ENCODE data around the gene ZNF862. TPM values are rescaled to one million over a fixed set of nuclear protein-coding genes. Genes with fewer than 3 reads are reported as not detected.
A peak's percentile ranks its signal among the peaks of the same experiment; 100 is the strongest.

ZNF862 gene
- total and polyA plus RNA-seq, 10 of the 15 experiments (the other 5 are each of a cell fraction or from before 2014, with no cell fraction given): 0.49 to 7.7 (median 3.5) TPM

DNA sequence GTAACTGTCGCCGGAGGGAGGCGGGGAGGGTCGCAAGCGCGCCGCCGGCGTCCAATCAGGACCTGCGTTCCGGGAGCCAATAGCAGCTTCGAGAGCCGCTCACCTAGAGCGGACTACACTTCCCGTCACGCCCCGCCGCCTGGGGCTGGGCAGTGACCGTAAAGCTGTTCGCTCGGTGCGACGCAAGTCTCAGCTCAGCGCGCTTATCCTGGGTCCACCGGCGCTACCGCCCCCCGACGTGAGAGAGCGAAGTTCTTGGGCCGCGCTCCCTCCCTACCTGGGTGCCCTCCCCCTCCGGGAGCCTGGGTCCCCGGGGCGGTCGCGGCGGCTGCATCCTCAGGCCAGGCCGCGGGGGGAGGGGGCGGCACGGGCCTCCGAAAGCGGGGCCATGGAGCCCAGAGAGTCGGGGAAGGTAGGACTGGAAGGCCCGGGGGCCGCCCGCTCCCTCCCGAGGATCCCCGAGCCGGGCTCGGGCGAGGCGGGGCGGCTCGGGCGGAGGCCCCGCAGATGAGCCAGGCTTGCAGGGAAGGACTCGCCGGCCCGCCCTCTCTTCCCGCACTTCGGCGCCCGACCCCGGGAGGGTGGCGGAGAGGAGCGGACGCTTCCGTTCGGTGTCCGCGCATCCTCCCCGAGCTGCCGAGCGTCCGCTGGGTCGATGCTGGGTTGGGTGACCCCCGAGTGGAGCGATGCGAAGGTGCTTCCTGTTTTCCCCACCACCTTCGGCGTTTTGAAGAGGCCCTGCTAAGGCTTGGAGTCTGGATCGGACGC is at the start of gene ZNF862 (continued):
- TF ChIP-seq CEBPZ (IDR thresholded peaks at IDR 0.05; ENCODE audit: low read depth, low read length): no peak
- no peak for TF ChIP-seq IRF5 (IDR thresholded peaks at IDR 0.05; ENCODE audit: borderline replicate concordance)
- no peak for TF ChIP-seq BRCA1 (IDR thresholded peaks at IDR 0.05; ENCODE audit: low read depth, low read length)
- no peak for TF ChIP-seq ZNF274 (IDR thresholded peaks at IDR 0.05; ENCODE audit: insufficient read depth, insufficient read length)
- 0 out of 2 replicates have a peak, but pooled peaks have one; percentile 25 for TF ChIP-seq ZSCAN29 (IDR thresholded peaks at IDR 0.05)
- TF ChIP-seq ZBED1 (IDR thresholded peaks at IDR 0.05; ENCODE audit: borderline replicate concordance): no peak
- no peak for TF ChIP-seq JUND (IDR thresholded peaks at IDR 0.05; ENCODE audit: low read depth, low read length)
- peak; percentile 70 for TF ChIP-seq MAX (IDR thresholded peaks at IDR 0.05; ENCODE audit: low read depth, low read length)
- peak; percentile 45; the same call in 1 of the 2 replicates for TF ChIP-seq YY1 (IDR thresholded peaks at IDR 0.05; ENCODE audit: low read depth, low read length)
- no peak for TF ChIP-seq EGR1 (IDR thresholded peaks at IDR 0.05; ENCODE audit: borderline replicate concordance in 1 of 2, low read depth in 2 of 2, low read length in 2 of 2)
- no peak for TF ChIP-seq SUZ12 (IDR thresholded peaks at IDR 0.05; ENCODE audit: unreplicated experiment)
- TF ChIP-seq GABPA (IDR thresholded peaks at IDR 0.05; ENCODE audit: low read depth): no peak
- TF ChIP-seq IKZF1 (conservative IDR thresholded peaks at IDR 0.05): peak; percentile 99
- no peak for TF ChIP-seq NFXL1 (IDR thresholded peaks at IDR 0.05; ENCODE audit: borderline replicate concordance)
- TF ChIP-seq JUNB (IDR thresholded peaks at IDR 0.05): no peak
- TF ChIP-seq PBX3 (IDR thresholded peaks at IDR 0.05; ENCODE audit: insufficient replicate concordance, low read depth, low read length): no peak
- TF ChIP-seq RELA (IDR thresholded peaks at IDR 0.05; ENCODE audit: borderline replicate concordance, partially characterized antibody): no peak
- no peak for TF ChIP-seq TAF1 (IDR thresholded peaks at IDR 0.05; ENCODE audit: borderline replicate concordance, low read depth, low read length)
- no peak for TF ChIP-seq FOXM1 (IDR thresholded peaks at IDR 0.05; ENCODE audit: low read depth, low read length)
- TF ChIP-seq SUPT20H (IDR thresholded peaks at IDR 0.05; ENCODE audit: borderline replicate concordance, control insufficient read depth, low read depth, low read length): no peak
- TF ChIP-seq SKIL (IDR thresholded peaks at IDR 0.05; ENCODE audit: low read depth, poor library complexity, severe bottlenecking): no peak
- TF ChIP-seq HDGF (IDR thresholded peaks at IDR 0.05): peak; percentile 94
- TF ChIP-seq TARDBP (IDR thresholded peaks at IDR 0.05; ENCODE audit: borderline replicate concordance): peak; percentile 68; the same call in 1 of the 2 replicates

All from GM12878 (cell line).